Liver (tissue), 9 donors: ENCODE measurements around the gene IFRD2. TPM values are rescaled to one million over a fixed set of nuclear protein-coding genes. Genes with fewer than 3 reads are reported as not detected.

Experiments
- DNase-seq: peaks from one replicate; pipeline ENCODE4 v3.0.0-alpha.2; 2017; ENCODE audit warnings: low spot score
- H3K27ac ChIP-seq, 2 donors: one replicate each; pipeline ENCODE4 v1.7.0; 2013; ENCODE audit warnings: inconsistent platforms in 2 of 2, low read length in 2 of 2, control low read depth in 1 of 2, low read depth in 1 of 2, mild to moderate bottlenecking in 1 of 2
- H3K27me3 ChIP-seq, 4 donors: one replicate each; pipeline versions ENCODE4 v1.6.1 to v1.7.0; 2013; ENCODE audit warnings: low read length in 3 of 4, inconsistent platforms in 1 of 4, mild to moderate bottlenecking in 1 of 4, moderate library complexity in 1 of 4; ENCODE audit not compliant: control insufficient read depth in 4 of 4, insufficient read depth in 4 of 4
- H3K36me3 ChIP-seq, 4 donors: one replicate each; pipeline versions ENCODE4 v1.6.1 to v1.7.0; 2013; ENCODE audit warnings: low read length in 3 of 4, mild to moderate bottlenecking in 3 of 4, low read depth in 1 of 4, moderate library complexity in 1 of 4; ENCODE audit not compliant: control insufficient read depth in 4 of 4, insufficient read depth in 3 of 4
- H3K4me1 ChIP-seq, 4 donors: one replicate each; pipeline versions ENCODE4 v1.6.1 to v1.7.0; 2013; ENCODE audit warnings: low read length in 3 of 4, mild to moderate bottlenecking in 3 of 4, moderate library complexity in 1 of 4; ENCODE audit not compliant: control insufficient read depth in 4 of 4, insufficient read depth in 4 of 4
- H3K4me3 ChIP-seq, 3 donors: one replicate each; pipeline versions ENCODE4 v1.6.1 to v1.7.0; 2013; ENCODE audit warnings: low read length in 3 of 3, control low read depth in 1 of 3, low read depth in 1 of 3, mild to moderate bottlenecking in 1 of 3
- H3K9ac ChIP-seq, 2 donors: one replicate each; pipeline ENCODE4 v1.7.0; 2013; ENCODE audit warnings: low read length in 2 of 2, mild to moderate bottlenecking in 2 of 2, moderate library complexity in 2 of 2, control low read depth in 1 of 2, low read depth in 1 of 2
- H3K9me3 ChIP-seq, 4 donors: one replicate each; pipeline versions ENCODE4 v1.6.1 to v1.7.0; 2013; ENCODE audit warnings: low read length in 3 of 4; ENCODE audit not compliant: control insufficient read depth in 4 of 4
- EGR1 ChIP-seq, 2 donors: IDR thresholded peaks; 2 replicates each; pipeline ENCODE4 v1.6.1; 2016 to 2018; ENCODE audit warnings: antibody characterized with exemption in 2 of 2, low read depth in 2 of 2
- FOXA1 ChIP-seq: IDR thresholded peaks from 2 replicates; pipeline ENCODE4 v1.6.1; 2016; ENCODE audit warnings: antibody characterized with exemption
- FOXA2 ChIP-seq: IDR thresholded peaks from 2 replicates; pipeline ENCODE4 v1.6.1; 2016; ENCODE audit warnings: antibody characterized with exemption
- GABPA ChIP-seq, 2 donors: IDR thresholded peaks in 1 of 2; conservative IDR thresholded peaks in 1 of 2; 2 replicates each; pipeline ENCODE4 v1.6.1; 2016; ENCODE audit warnings: antibody characterized with exemption in 2 of 2, mild to moderate bottlenecking in 1 of 2, moderate library complexity in 1 of 2
- HNF4A ChIP-seq, 2 donors: conservative IDR thresholded peaks; 2 replicates each; pipeline ENCODE4 v1.6.1; 2016; ENCODE audit warnings: antibody characterized with exemption in 2 of 2, mild to moderate bottlenecking in 2 of 2
- HNF4G ChIP-seq: IDR thresholded peaks from 2 replicates; pipeline ENCODE4 v1.6.1; 2016; ENCODE audit warnings: antibody characterized with exemption
- JUND ChIP-seq, 2 donors: IDR thresholded peaks; 2 replicates each; pipeline ENCODE4 v1.6.1; 2016; ENCODE audit warnings: antibody characterized with exemption in 2 of 2
- NR2F2 ChIP-seq: IDR thresholded peaks from 2 replicates; pipeline ENCODE4 v1.6.1; 2016; ENCODE audit warnings: antibody characterized with exemption
- RAD21 ChIP-seq, 2 donors: IDR thresholded peaks; 2 replicates each; pipeline ENCODE4 v1.6.1; 2016; ENCODE audit warnings: antibody characterized with exemption in 2 of 2, mild to moderate bottlenecking in 2 of 2
- RXRA ChIP-seq, 2 donors: IDR thresholded peaks; 2 replicates each; pipeline ENCODE4 v1.6.1; 2017 to 2018; ENCODE audit warnings: antibody characterized with exemption in 2 of 2, mild to moderate bottlenecking in 1 of 2
- SP1 ChIP-seq: IDR thresholded peaks from 2 replicates; pipeline ENCODE4 v1.6.1; 2018; ENCODE audit warnings: antibody characterized with exemption, mild to moderate bottlenecking
- TAF1 ChIP-seq: conservative IDR thresholded peaks from 2 replicates; pipeline ENCODE4 v1.6.1; 2016; ENCODE audit warnings: antibody characterized with exemption, mild to moderate bottlenecking
- YY1 ChIP-seq: IDR thresholded peaks from 2 replicates; pipeline ENCODE4 v1.6.1; 2016; ENCODE audit warnings: antibody characterized with exemption, mild to moderate bottlenecking
- WGBS: extraction: QIAGEN DNeasy Blood & Tissue Kit; methylation state at CpG from one replicate; pipeline ENCODE4 v1.1.7; 2013; 5-methylcytosine and 5-hydroxymethylcytosine counted together
- polyA plus RNA-seq, 2 donors: library from polyadenylated mRNA; stranded (reverse) in 1 of 2; unstranded in 1 of 2; fragments of 200-250 nt in 1 of 2; fragments of >200 nt in 1 of 2; fragmentation: Nextera tagmentation in 1 of 2; extraction: Ambion mirVana in 1 of 2; gene quantifications; one replicate each; pipeline versions ENCODE4 v1.2.1 to v1.2.3, GENCODE V29; 2013 to 2015
- total RNA-seq, 2 donors: library from RNA; depleted of rRNA; stranded (reverse); fragments of >200 nt; gene quantifications; one replicate each; pipeline ENCODE4 v1.2.3, GENCODE V29; 2014
- TF ChIP-seq, protein P1 (sequence below): IDR thresholded peaks from 2 replicates; pipeline ENCODE4 v1.6.1; 2016; ENCODE audit warnings: antibody characterized with exemption
- TF ChIP-seq, protein P2 (sequence below): IDR thresholded peaks from 2 replicates; pipeline ENCODE4 v1.6.1; 2016; ENCODE audit warnings: antibody characterized with exemption
- TF ChIP-seq, protein P3 (sequence below): IDR thresholded peaks from 2 replicates; pipeline ENCODE4 v1.6.1; 2016; ENCODE audit warnings: antibody characterized with exemption
- TF ChIP-seq, protein P4 (sequence below): IDR thresholded peaks from 2 replicates; pipeline ENCODE4 v1.6.1; 2016; ENCODE audit warnings: antibody characterized with exemption, mild to moderate bottlenecking
- TF ChIP-seq, protein P5 (sequence below): fragments of 150-350 bp; IDR thresholded peaks from 2 replicates; pipeline ENCODE4 v1.5.1; 2017; ENCODE audit warnings: improper control_type of control experiment, low read depth, low read length; ENCODE audit not compliant: missing input control
- donor health status: healthy.
- donor health status: healthy.
- donor health status: healthy.
- donor health status: healthy.
- donor health status: healthy.

IFRD2 gene
- total and polyA plus RNA-seq, 4 donors = 55.7 to 91.2 (median 63.2) TPM

DNA sequence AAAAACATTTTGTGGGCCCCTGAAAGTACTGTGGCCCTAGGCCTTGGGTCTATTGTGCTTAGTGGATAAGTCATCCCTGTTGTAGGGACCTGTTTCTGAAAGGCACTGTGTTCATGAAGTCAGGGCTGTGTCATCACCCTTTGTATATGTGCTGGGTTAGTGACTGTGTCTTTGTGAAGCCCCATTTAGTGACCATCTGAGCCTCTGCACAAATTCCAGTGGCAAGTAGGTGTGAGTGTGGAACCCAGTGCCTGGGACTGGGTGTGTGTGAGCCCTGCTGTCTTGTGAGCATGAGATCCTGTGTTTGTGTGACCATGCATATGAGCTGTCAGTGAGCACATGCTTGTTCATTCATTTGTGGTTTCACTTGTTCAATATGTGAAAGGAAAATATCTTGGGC, 12.4 kb upstream of the IFRD2 start:
- Histone ChIP-seq H3K4me1 (peaks cover 12 to 39% (median 24%) of the 10 kb centered on the region in 4 donors), H3K27me3 (no peaks in the 10 kb centered on the region), H3K36me3 (peaks cover 0 to 3% (median 0%) of the 10 kb centered on the region in 4 donors), H3K4me3 (no peak overlapping the region), H3K27ac (no peak overlapping the region), H3K9me3 (no peaks in the 10 kb centered on the region), H3K9ac (no peak overlapping the region)
- no peak for DNase-seq
- TF ChIP-seq, protein P1, sequence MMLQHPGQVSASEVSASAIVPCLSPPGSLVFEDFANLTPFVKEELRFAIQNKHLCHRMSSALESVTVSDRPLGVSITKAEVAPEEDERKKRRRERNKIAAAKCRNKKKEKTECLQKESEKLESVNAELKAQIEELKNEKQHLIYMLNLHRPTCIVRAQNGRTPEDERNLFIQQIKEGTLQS = no peak
- TF ChIP-seq JUND (IDR thresholded peaks at IDR 0.05) (no peak), NR2F2 (no peak), RAD21 (IDR thresholded peaks at IDR 0.05) (no peak)
- TF ChIP-seq, protein P2, sequence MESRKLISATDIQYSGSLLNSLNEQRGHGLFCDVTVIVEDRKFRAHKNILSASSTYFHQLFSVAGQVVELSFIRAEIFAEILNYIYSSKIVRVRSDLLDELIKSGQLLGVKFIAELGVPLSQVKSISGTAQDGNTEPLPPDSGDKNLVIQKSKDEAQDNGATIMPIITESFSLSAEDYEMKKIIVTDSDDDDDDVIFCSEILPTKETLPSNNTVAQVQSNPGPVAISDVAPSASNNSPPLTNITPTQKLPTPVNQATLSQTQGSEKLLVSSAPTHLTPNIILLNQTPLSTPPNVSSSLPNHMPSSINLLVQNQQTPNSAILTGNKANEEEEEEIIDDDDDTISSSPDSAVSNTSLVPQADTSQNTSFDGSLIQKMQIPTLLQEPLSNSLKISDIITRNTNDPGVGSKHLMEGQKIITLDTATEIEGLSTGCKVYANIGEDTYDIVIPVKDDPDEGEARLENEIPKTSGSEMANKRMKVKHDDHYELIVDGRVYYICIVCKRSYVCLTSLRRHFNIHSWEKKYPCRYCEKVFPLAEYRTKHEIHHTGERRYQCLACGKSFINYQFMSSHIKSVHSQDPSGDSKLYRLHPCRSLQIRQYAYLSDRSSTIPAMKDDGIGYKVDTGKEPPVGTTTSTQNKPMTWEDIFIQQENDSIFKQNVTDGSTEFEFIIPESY = no peak

DNA sequence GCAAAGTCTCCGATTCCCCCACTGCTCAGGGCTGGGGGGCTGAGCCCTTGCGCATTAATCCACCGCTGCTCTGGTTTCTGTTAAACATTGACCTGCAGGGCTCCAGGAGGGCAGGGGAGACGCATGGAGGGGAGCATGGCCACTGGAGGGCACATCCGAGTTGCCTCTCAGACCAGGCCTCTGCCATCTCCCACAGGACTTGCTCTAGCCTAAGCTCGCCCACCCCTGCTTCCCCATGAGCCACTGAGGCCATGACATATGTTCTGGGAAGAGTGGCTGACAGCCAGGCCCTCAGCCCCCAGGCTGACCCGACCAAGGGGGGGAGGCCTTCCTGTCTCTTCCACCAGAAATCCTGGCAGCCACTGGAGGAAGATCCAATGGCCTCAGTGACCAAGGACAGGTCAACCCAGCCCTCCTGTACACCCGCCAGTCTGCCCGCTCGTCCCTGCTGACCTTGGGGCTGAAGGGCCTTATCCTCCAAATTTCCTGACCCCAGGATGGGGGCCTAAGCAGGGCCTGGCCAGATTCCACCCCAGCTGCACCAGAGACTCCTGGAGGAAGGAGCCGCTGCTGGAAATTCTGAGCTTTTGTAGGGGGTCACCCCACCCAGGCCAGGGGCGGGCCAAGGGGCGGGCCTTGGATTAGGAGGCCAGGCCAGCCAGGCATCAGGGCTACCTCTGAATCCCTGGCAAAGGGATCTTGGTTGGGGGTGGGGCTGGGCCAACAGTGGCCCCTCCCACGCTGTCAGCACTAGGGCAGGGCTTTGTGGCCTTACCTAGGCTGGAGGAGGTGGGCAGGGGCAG, 11.0 kb upstream of the IFRD2 start, which contains the start of gene HYAL1:
Gene HYAL1 (minus strand): TSS at position 562 of the 803 bp plus-strand sequence. CDS start 618 bp downstream, outside the sequence.
- 16% methylated on average over 14 of the region's 14 CpGs for WGBS
- peak within 1 kb of the TSS; percentile 84 to 98 for H3K27ac ChIP-seq
- TF ChIP-seq HNF4G (no peak), JUND (IDR thresholded peaks at IDR 0.05) (peak in 1 of 2 donors; percentile 72), RAD21 (IDR thresholded peaks at IDR 0.05) (peak; percentile 29 to 56), NR2F2 (peak; percentile 97), FOXA1 (no peak), GABPA (IDR thresholded peaks at IDR 0.05 in 1 of 2, conservative IDR thresholded peaks at IDR 0.05 in 1 of 2) (no peak), TAF1 (peak; percentile 99), HNF4A (conservative IDR thresholded peaks at IDR 0.05) (peak in 1 of 2 donors; percentile 2), RXRA (IDR thresholded peaks at IDR 0.05) (peak; percentile 58 to 82), FOXA2 (no peak), SP1 (peak; percentile 67), EGR1 (IDR thresholded peaks at IDR 0.05; ENCODE audit: low read depth in 2 of 2) (peak in 1 of 2 donors; percentile 16), YY1 (peak; percentile 60)
- TF ChIP-seq, protein P3, sequence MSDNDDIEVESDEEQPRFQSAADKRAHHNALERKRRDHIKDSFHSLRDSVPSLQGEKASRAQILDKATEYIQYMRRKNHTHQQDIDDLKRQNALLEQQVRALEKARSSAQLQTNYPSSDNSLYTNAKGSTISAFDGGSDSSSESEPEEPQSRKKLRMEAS = no peak
- TF ChIP-seq, protein P1 = no peak
- TF ChIP-seq, protein P4, sequence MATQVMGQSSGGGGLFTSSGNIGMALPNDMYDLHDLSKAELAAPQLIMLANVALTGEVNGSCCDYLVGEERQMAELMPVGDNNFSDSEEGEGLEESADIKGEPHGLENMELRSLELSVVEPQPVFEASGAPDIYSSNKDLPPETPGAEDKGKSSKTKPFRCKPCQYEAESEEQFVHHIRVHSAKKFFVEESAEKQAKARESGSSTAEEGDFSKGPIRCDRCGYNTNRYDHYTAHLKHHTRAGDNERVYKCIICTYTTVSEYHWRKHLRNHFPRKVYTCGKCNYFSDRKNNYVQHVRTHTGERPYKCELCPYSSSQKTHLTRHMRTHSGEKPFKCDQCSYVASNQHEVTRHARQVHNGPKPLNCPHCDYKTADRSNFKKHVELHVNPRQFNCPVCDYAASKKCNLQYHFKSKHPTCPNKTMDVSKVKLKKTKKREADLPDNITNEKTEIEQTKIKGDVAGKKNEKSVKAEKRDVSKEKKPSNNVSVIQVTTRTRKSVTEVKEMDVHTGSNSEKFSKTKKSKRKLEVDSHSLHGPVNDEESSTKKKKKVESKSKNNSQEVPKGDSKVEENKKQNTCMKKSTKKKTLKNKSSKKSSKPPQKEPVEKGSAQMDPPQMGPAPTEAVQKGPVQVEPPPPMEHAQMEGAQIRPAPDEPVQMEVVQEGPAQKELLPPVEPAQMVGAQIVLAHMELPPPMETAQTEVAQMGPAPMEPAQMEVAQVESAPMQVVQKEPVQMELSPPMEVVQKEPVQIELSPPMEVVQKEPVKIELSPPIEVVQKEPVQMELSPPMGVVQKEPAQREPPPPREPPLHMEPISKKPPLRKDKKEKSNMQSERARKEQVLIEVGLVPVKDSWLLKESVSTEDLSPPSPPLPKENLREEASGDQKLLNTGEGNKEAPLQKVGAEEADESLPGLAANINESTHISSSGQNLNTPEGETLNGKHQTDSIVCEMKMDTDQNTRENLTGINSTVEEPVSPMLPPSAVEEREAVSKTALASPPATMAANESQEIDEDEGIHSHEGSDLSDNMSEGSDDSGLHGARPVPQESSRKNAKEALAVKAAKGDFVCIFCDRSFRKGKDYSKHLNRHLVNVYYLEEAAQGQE = peak; percentile 97
- TF ChIP-seq, protein P2 = no peak
- TF ChIP-seq, protein P5, sequence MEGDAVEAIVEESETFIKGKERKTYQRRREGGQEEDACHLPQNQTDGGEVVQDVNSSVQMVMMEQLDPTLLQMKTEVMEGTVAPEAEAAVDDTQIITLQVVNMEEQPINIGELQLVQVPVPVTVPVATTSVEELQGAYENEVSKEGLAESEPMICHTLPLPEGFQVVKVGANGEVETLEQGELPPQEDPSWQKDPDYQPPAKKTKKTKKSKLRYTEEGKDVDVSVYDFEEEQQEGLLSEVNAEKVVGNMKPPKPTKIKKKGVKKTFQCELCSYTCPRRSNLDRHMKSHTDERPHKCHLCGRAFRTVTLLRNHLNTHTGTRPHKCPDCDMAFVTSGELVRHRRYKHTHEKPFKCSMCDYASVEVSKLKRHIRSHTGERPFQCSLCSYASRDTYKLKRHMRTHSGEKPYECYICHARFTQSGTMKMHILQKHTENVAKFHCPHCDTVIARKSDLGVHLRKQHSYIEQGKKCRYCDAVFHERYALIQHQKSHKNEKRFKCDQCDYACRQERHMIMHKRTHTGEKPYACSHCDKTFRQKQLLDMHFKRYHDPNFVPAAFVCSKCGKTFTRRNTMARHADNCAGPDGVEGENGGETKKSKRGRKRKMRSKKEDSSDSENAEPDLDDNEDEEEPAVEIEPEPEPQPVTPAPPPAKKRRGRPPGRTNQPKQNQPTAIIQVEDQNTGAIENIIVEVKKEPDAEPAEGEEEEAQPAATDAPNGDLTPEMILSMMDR = peak; percentile 20
- H3K4me1 ChIP-seq = peaks cover 12 to 44% (median 28%) of the 10 kb centered on the region in 4 donors
- peaks cover 0 to 3% (median 0%) of the 10 kb centered on the region in 4 donors for H3K36me3 ChIP-seq
- H3K9ac ChIP-seq = peak within 1 kb of the TSS; percentile 75 to 87
- H3K4me3 ChIP-seq = peak within 1 kb of the TSS; percentile 50 to 81 (median 66)
- H3K27me3 ChIP-seq = no peaks in the 10 kb centered on the region
- DNase-seq = peak; percentile 80
- H3K9me3 ChIP-seq = no peaks in the 10 kb centered on the region
